Upper lobe of left lung (tissue), 6 donors: ENCODE measurements around the gene ZFYVE19. TPM values are rescaled to one million over a fixed set of nuclear protein-coding genes. Genes with fewer than 3 reads are reported as not detected.

Experiments
- ATAC-seq, 2 donors: fragments of 200-7000 bp; cut with Tn5 transposase; one replicate each; pipeline ENCODE4 v1.9.1; 2022; ENCODE audit warnings: mild to moderate bottlenecking in 2 of 2, moderate library complexity in 2 of 2; ENCODE audit not compliant: low FRiP score in 2 of 2
- DNase-seq, 2 donors: peaks; one replicate each; pipeline ENCODE4 v3.0.0-alpha.2; 2019 to 2020
- H3K27ac ChIP-seq, 4 donors: fragments of 200-600 bp; sonication (generic); one replicate each; pipeline ENCODE4 v1.5.1; 2016 to 2019
- H3K27me3 ChIP-seq, 4 donors: fragments of 200-600 bp; sonication (generic); one replicate each; pipeline ENCODE4 v1.5.1; 2017 to 2019
- H3K36me3 ChIP-seq, 4 donors: fragments of 200-600 bp; sonication (generic); one replicate each; pipeline ENCODE4 v1.5.1; 2016 to 2019
- H3K4me1 ChIP-seq, 4 donors: fragments of 200-600 bp; sonication (generic); one replicate each; pipeline ENCODE4 v1.5.1; 2018 to 2019
- H3K4me3 ChIP-seq, 4 donors: fragments of 200-600 bp; sonication (generic); one replicate each; pipeline ENCODE4 v1.5.1; 2017 to 2019; ENCODE audit warnings: mild to moderate bottlenecking in 2 of 4, moderate library complexity in 1 of 4
- H3K9me3 ChIP-seq, 4 donors: fragments of 200-600 bp; sonication (generic); one replicate each; pipeline ENCODE4 v1.5.1; 2018 to 2019
- CTCF ChIP-seq, 6 experiments: fragments of 450-650 bp in 4 of 6; fragments of 200-600 bp in 2 of 6; sonication (generic) in 2 of 6; IDR thresholded peaks; one replicate each; pipeline ENCODE4 v1.5.1; 2016 to 2019; ENCODE audit warnings: antibody characterized with exemption in 6 of 6
- EP300 ChIP-seq, 4 donors: sonication (generic); formaldehyde crosslinking; IDR thresholded peaks; one replicate each; pipeline ENCODE4 v1.5.1; 2017; ENCODE audit warnings: antibody characterized with exemption in 4 of 4, control low read depth in 2 of 4
- POLR2A ChIP-seq, 4 donors: fragments of 450-650 bp; IDR thresholded peaks; one replicate each; pipeline ENCODE4 v1.5.1; 2016 to 2017; ENCODE audit warnings: antibody characterized with exemption in 4 of 4, mild to moderate bottlenecking in 2 of 4
- POLR2AphosphoS5 ChIP-seq, 2 donors: sonication (generic); formaldehyde crosslinking; IDR thresholded peaks; one replicate each; pipeline ENCODE4 v1.5.1; 2017; ENCODE audit warnings: antibody characterized with exemption in 2 of 2
- WGBS, 2 donors: methylation state at CpG; one replicate each; pipeline ENCODE4 v1.1.5; 2017 to 2018; 5-methylcytosine and 5-hydroxymethylcytosine counted together
- total RNA-seq, 6 donors: library from RNA; depleted of rRNA in 4 of 6; stranded (reverse); fragments of >200 nt in 4 of 6; gene quantifications; one replicate each; pipeline versions ENCODE4 v1.1.0 to v1.2.1, GENCODE V29; 2016 to 2021
- donor health status: DM: no; HTN: no; CAD: no; lungs with moderate emphysema.
- donor health status: DM: no; HTN: yes; CAD: no; lungs with severe emphysema.

The ZFYVE19 gene
- total RNA-seq, 6 donors from 2014 or later = 19.4 to 104 (median 32.5) TPM

GRCh38 chr15:40843885-40844695 is 37.2 kb downstream of the ZFYVE19 start, which contains the start of gene SPINT1:
SPINT1 (plus strand) TSS chr15:40844048; CDS start chr15:40844555, 507 bp downstream.
- peak; percentile 57 to 69 for ATAC-seq
- peaks cover 25 to 54% (median 37%) of the 10 kb centered on the region in 4 donors for H3K4me1 ChIP-seq
- peak within 1 kb of the TSS; percentile 77 to 84 (median 83) for H3K27ac ChIP-seq
- H3K36me3 ChIP-seq = no peaks in the 10 kb centered on the region
- peaks cover 0 to 11% (median 4%) of the 10 kb centered on the region in 4 donors for H3K27me3 ChIP-seq
- peak; percentile 80 to 92 for DNase-seq
- 0% methylated on average over 5 to 12 of the region's 89 CpGs for WGBS, 2 donors
- H3K9me3 ChIP-seq = no peaks in the 10 kb centered on the region
- TF ChIP-seq POLR2AphosphoS5 (IDR thresholded peaks at IDR 0.05) = peak in 1 of 2 donors; percentile 46
- peak in 2 of 4 donors; percentile 45 to 67 for TF ChIP-seq POLR2A (IDR thresholded peaks at IDR 0.05)
- TF ChIP-seq CTCF (IDR thresholded peaks at IDR 0.05) = no peak
- no peak for TF ChIP-seq EP300 (IDR thresholded peaks at IDR 0.05)
- H3K4me3 ChIP-seq = peak within 1 kb of the TSS; percentile 54 to 81 (median 62)

- TF ChIP-seq POLR2AphosphoS5 (IDR thresholded peaks at IDR 0.05) (no peak), POLR2A (IDR thresholded peaks at IDR 0.05) (no peak), CTCF (IDR thresholded peaks at IDR 0.05) (peak in 1 of 6 experiments; percentile 4)
- ATAC-seq (peak; percentile 5 to 39), DNase-seq (peak in 1 of 2 donors; percentile 36)
- Histone ChIP-seq H3K27ac (peak overlapping the region; percentile 77 to 84 (median 83)), H3K4me3 (peak overlapping the region; percentile 54 to 81 (median 62)), H3K9me3 (no peaks in the 10 kb centered on the region), H3K4me1 (peaks cover 25 to 54% (median 37%) of the 10 kb centered on the region in 4 donors), H3K36me3 (no peaks in the 10 kb centered on the region), H3K27me3 (peaks cover 0 to 11% (median 4%) of the 10 kb centered on the region in 4 donors)
- 4 to 5% methylated on average over 11 to 18 of the region's 28 CpGs for WGBS, 2 donors
These were observed 37.8 kb downstream of the ZFYVE19 start for GRCh38 chr15:40844696-40845030.

GRCh38 chr15:40845036-40845435 is 38.1 kb downstream of the ZFYVE19 start:
- H3K9me3 ChIP-seq = no peaks in the 10 kb centered on the region

GRCh38 chr15:40845511-40846284 is 38.8 kb downstream of the ZFYVE19 start:
- peaks cover 0 to 11% (median 4%) of the 10 kb centered on the region in 4 donors for H3K27me3 ChIP-seq
- whole genome bisulfite sequencing, 2 donors = 70 to 79% methylated on average over 7 to 8 of the region's 8 CpGs
- DNase-seq = peak in 1 of 2 donors; percentile 87
- H3K27ac ChIP-seq = peak overlapping the region; percentile 51 to 84 (median 80)
- H3K9me3 ChIP-seq = no peaks in the 10 kb centered on the region
- peaks cover 0 to 3% (median 0%) of the 10 kb centered on the region in 4 donors for H3K36me3 ChIP-seq
- no peak for TF ChIP-seq CTCF (IDR thresholded peaks at IDR 0.05)
- no peak for TF ChIP-seq EP300 (IDR thresholded peaks at IDR 0.05)
- TF ChIP-seq POLR2A (IDR thresholded peaks at IDR 0.05) = peak in 1 of 4 donors; percentile 51
- TF ChIP-seq POLR2AphosphoS5 (IDR thresholded peaks at IDR 0.05) = peak; percentile 34
- ATAC-seq = peak; percentile 46 to 91
- peak overlapping the region in 3 of 4 donors; percentile 54 to 81 (median 69) for H3K4me3 ChIP-seq
- H3K4me1 ChIP-seq = peaks cover 25 to 54% (median 37%) of the 10 kb centered on the region in 4 donors

More at GRCh38 chr15:40845036-40845435, 38.1 kb downstream of the ZFYVE19 start:
- Histone ChIP-seq H3K4me3 (peak overlapping the region; percentile 54 to 81 (median 62)), H3K27me3 (peaks cover 0 to 11% (median 4%) of the 10 kb centered on the region in 4 donors), H3K27ac (peak overlapping the region; percentile 77 to 84 (median 83)), H3K4me1 (peaks cover 25 to 54% (median 37%) of the 10 kb centered on the region in 4 donors), H3K36me3 (no peaks in the 10 kb centered on the region)
- DNase-seq = peak in 1 of 2 donors; percentile 38
- TF ChIP-seq POLR2A (IDR thresholded peaks at IDR 0.05) = no peak
- no peak for TF ChIP-seq CTCF (IDR thresholded peaks at IDR 0.05)
- no peak for TF ChIP-seq POLR2AphosphoS5 (IDR thresholded peaks at IDR 0.05)
- no peak for TF ChIP-seq EP300 (IDR thresholded peaks at IDR 0.05)
- ATAC-seq = peak in 1 of 2 donors; percentile 1
- 36 to 47% methylated on average over 12 of the region's 12 CpGs for WGBS, 2 donors
